OCI-LY7 (cell line): ENCODE measurements around the gene SLN. TPM values are rescaled to one million over a fixed set of nuclear protein-coding genes. Genes with fewer than 3 reads are reported as not detected.

Source experiments
- BruUV-seq: library from RNA; stranded (reverse); fragments of 400-500 nt; replicated peaks from 2 replicates; lab custom pipeline; 2021; lab: Mats Ljungman, UMichigan
- CTCF ChIA-PET: fragments of 300-600 bp; sonication (Branson Sonifier 250); formaldehyde crosslinking; loops from one replicate; lab custom pipeline; 2022; ENCODE audit warnings: antibody characterized with exemption; ENCODE audit not compliant: unreplicated experiment; lab: Charles Lee
- POLR2A ChIA-PET: fragments of 300-600 bp; sonication (Branson Sonifier 250); formaldehyde crosslinking; loops from one replicate; lab custom pipeline; 2022; ENCODE audit warnings: antibody characterized with exemption; lab: Charles Lee
- DNase-seq: peaks from one replicate; pipeline ENCODE4 v3.0.0-alpha.2; 2015; ENCODE audit warnings: low spot score
- H2AFZ ChIP-seq: fragments of 200-600 bp; sonication (generic), shearing (Covaris generic); 2 replicates; pipeline ENCODE4 v1.6.1; 2014; ENCODE audit warnings: mild to moderate bottlenecking, antibody characterized with exemption, low read length, moderate library complexity
- H3K27ac ChIP-seq: fragments of 200-600 bp; sonication (generic); 2 replicates; pipeline ENCODE4 v1.5.1; 2014; ENCODE audit warnings: mixed run types, low read depth, mild to moderate bottlenecking, moderate library complexity, low read length, inconsistent platforms; ENCODE audit not compliant: poor library complexity, severe bottlenecking
- H3K36me3 ChIP-seq: fragments of 200-600 bp; sonication (generic); 2 replicates; pipeline ENCODE4 v1.6.1; 2014; ENCODE audit warnings: mild to moderate bottlenecking, antibody characterized with exemption, low read length, moderate library complexity, mixed read lengths; ENCODE audit not compliant: insufficient read depth
- H3K4me1 ChIP-seq: fragments of 200-600 bp; sonication (generic); 2 replicates; pipeline ENCODE4 v1.5.1; 2014; ENCODE audit warnings: mild to moderate bottlenecking, low read length; ENCODE audit not compliant: insufficient read depth, poor library complexity, severe bottlenecking
- H3K4me2 ChIP-seq: fragments of 200-600 bp; sonication (generic); 2 replicates; pipeline ENCODE4 v1.6.1; 2014; ENCODE audit warnings: mild to moderate bottlenecking, low read length
- H3K4me3 ChIP-seq: fragments of 200-600 bp; sonication (generic); 2 replicates; pipeline ENCODE4 v1.5.1; 2014; ENCODE audit warnings: mild to moderate bottlenecking, low read depth, low read length; ENCODE audit not compliant: poor library complexity, severe bottlenecking
- H3K79me2 ChIP-seq: fragments of 200-600 bp; sonication (generic); 2 replicates; pipeline ENCODE4 v1.6.1; 2016; ENCODE audit warnings: low read depth, mild to moderate bottlenecking, low read length, moderate library complexity, mixed read lengths; ENCODE audit not compliant: insufficient read depth
- H3K9me2 ChIP-seq: fragments of 200-600 bp; sonication (generic); 2 replicates; pipeline ENCODE4 v1.6.1; 2016; ENCODE audit warnings: mild to moderate bottlenecking, low read length, mixed read lengths; ENCODE audit not compliant: insufficient read depth
- H3K9me3 ChIP-seq: fragments of 200-600 bp; sonication (generic); 2 replicates; pipeline ENCODE4 v1.6.1; 2014; ENCODE audit warnings: mild to moderate bottlenecking, mixed run types, low read length, mixed read lengths
- H4K20me1 ChIP-seq: fragments of 200-600 bp; sonication (generic); 2 replicates; pipeline ENCODE4 v1.6.1; 2014; ENCODE audit warnings: mild to moderate bottlenecking, antibody characterized with exemption, low read length, moderate library complexity, mixed read lengths; ENCODE audit not compliant: insufficient read depth
- EZH2phosphoT487 ChIP-seq: fragments of 200-600 bp; sonication (generic); IDR thresholded peaks from 2 replicates; pipeline ENCODE4 v1.6.1; 2018; ENCODE audit warnings: low read depth, borderline replicate concordance, mild to moderate bottlenecking, mixed run types, antibody characterized with exemption, low read length, moderate library complexity, mixed read lengths
- intact Hi-C: fragments of 100-400 bp; cut with micrococcal nuclease; formaldehyde crosslinking; loops from one replicate; pipeline ENCODE4 v1.10.0; 2022; ENCODE audit not compliant: unreplicated experiment
- total RNA-seq, 2 experiments: library from RNA; depleted of rRNA in 1 of 2; stranded (reverse); fragments of >200 nt in 1 of 2; shearing (Covaris generic) in 1 of 2; gene quantifications; 2 replicates each; pipeline ENCODE4 v1.2.3, GENCODE V29; 2014 to 2022
- TF ChIP-seq, protein P1 (sequence below): fragments of 200-600 bp; sonication (generic); conservative IDR thresholded peaks from 2 replicates; pipeline ENCODE4 v1.5.1; 2014; ENCODE audit warnings: mild to moderate bottlenecking, antibody characterized with exemption, low read length, moderate library complexity, mixed read lengths

The SLN gene
- total RNA-seq, 2 experiments from 2014 or later = not detected

DNA sequence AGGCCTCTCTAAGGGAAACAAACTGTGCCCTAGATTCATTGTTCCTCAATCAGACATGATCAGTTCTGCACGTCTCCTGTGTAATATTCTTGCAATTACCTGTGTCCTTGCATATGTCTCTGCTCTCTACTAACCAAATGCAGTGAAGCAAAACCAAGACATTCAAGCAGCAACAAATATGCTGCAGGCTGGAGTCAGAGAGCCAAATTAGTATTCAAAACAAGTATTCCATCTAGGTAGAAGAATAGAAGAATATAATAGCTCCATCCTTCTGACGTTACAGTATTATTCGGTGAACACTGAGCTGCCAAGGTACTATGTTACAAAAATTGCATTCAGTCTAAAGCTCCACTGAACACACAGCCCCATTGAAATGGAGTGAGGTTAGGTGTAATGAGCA, 51.8 kb downstream of the SLN start:
- Histone ChIP-seq H3K9me3 (no peaks in the 10 kb centered on the region), H3K79me2 (no peaks in the 10 kb centered on the region), H2AFZ (no peak overlapping the region), H3K36me3 (no peaks in the 10 kb centered on the region), H3K4me2 (no peak overlapping the region), H3K4me1 (no peaks in the 10 kb centered on the region), H3K9me2 (no peaks in the 10 kb centered on the region), H3K4me3 (no peak overlapping the region), H3K27ac (no peak overlapping the region), H4K20me1 (no peaks in the 10 kb centered on the region)
- intact Hi-C loops = no loop called here
- ChIA-PET CTCF (no interaction called here), POLR2A (interaction anchor here (0.6 to 1.2 kb wide), 3 partner anchors 8 to 34 kb away, joined by 3 to 5 read pairs (median 3); no protein-coding TSS in a partner anchor)
- no peak for TF ChIP-seq EZH2phosphoT487
- TF ChIP-seq, protein P1, sequence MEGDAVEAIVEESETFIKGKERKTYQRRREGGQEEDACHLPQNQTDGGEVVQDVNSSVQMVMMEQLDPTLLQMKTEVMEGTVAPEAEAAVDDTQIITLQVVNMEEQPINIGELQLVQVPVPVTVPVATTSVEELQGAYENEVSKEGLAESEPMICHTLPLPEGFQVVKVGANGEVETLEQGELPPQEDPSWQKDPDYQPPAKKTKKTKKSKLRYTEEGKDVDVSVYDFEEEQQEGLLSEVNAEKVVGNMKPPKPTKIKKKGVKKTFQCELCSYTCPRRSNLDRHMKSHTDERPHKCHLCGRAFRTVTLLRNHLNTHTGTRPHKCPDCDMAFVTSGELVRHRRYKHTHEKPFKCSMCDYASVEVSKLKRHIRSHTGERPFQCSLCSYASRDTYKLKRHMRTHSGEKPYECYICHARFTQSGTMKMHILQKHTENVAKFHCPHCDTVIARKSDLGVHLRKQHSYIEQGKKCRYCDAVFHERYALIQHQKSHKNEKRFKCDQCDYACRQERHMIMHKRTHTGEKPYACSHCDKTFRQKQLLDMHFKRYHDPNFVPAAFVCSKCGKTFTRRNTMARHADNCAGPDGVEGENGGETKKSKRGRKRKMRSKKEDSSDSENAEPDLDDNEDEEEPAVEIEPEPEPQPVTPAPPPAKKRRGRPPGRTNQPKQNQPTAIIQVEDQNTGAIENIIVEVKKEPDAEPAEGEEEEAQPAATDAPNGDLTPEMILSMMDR = no peak
- no TSS peak for BruUV-seq
- DNase-seq = no peak

DNA sequence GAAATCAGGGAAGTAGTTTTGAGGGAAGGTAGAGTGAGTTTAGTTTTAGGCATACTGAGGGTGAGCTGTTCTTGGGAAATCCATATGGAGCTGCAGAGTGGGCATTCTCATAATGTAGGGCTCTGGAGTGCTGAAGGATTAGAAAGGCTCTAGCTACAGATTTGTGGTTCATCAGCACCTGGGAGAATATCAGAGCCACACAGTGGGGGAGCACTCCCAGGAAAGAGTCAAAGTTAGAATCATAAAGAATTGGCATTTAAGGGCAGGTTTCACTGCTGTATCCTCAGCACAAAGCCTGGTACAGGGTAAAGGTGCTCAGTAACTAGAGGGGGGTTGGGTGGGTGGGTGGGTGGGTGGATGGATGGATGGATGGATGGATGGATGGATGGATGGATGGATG, 52.5 kb downstream of the SLN start:
- CTCF ChIA-PET = no interaction called here
- Histone ChIP-seq H3K9me2 (no peaks in the 10 kb centered on the region), H3K4me1 (no peaks in the 10 kb centered on the region), H3K4me2 (no peak overlapping the region), H3K27ac (no peak overlapping the region), H3K79me2 (no peaks in the 10 kb centered on the region), H3K36me3 (no peaks in the 10 kb centered on the region), H3K4me3 (no peak overlapping the region), H4K20me1 (no peaks in the 10 kb centered on the region), H2AFZ (no peak overlapping the region), H3K9me3 (no peaks in the 10 kb centered on the region)
- no peak for TF ChIP-seq EZH2phosphoT487
- TF ChIP-seq, protein P1 = no peak
- DNase-seq = no peak
- intact Hi-C loops = no loop called here
- POLR2A ChIA-PET = no interaction called here
- BruUV-seq = no TSS peak

Other genes with a start within 250 kb of the SLN start
- 12.2 and 21.3 TPM in 2 replicates for gene ALKBH8, start 146.3 kb downstream of the SLN start, total RNA-seq (2014; rRNA removed; shearing (Covaris generic))
- gene ALKBH8, start 146.3 kb downstream of the SLN start, total RNA-seq (2022) = 16.8 and 20.0 TPM in 2 replicates
- not detected in 2 replicates for gene ELMOD1, start 120.9 kb downstream of the SLN start, total RNA-seq (2014; rRNA removed; shearing (Covaris generic))
- not detected in 2 replicates for gene ELMOD1, start 120.9 kb downstream of the SLN start, total RNA-seq (2022)
- 20.9 and 23.3 TPM in 2 replicates for gene SLC35F2, start 146.7 kb upstream of the SLN start, total RNA-seq (2014; rRNA removed; shearing (Covaris generic))
- 21.1 and 21.6 TPM in 2 replicates for gene SLC35F2, start 146.7 kb upstream of the SLN start, total RNA-seq (2022)
- gene RAB39A, start 216.4 kb upstream of the SLN start, total RNA-seq (2014; rRNA removed; shearing (Covaris generic)) = 0.15 and 0.60 TPM in 2 replicates
- 1.8 and 2.1 TPM in 2 replicates for gene RAB39A, start 216.4 kb upstream of the SLN start, total RNA-seq (2022)